ENCODE results near the gene BTRC.
A peak's percentile ranks its signal among the peaks of the same experiment; 100 is the strongest.

Gene BTRC

GRCh38 chr10:101602761-101603398, 248.9 kb downstream of the BTRC start:
- peak; percentile 81 for FAIRE-seq
- no peak for DNase-seq (ENCODE audit: extremely low spot score, insufficient read length, low read depth)

Data from GM18507 (cell line).